GM12875 (cell line): ENCODE measurements around the gene SEMA5A.

Experiments
- H3K4me3 ChIP-seq: one replicate; pipeline ENCODE4 v1.5.1; 2011; ENCODE audit warnings: low read depth, low read length, control low read depth
- TF ChIP-seq, protein P1 (sequence below): IDR thresholded peaks from 2 replicates; pipeline ENCODE4 v1.5.1; 2011; ENCODE audit warnings: low read depth, mild to moderate bottlenecking, control low read depth, inconsistent platforms, low read length, moderate library complexity, borderline replicate concordance; ENCODE audit not compliant: insufficient read depth

Gene SEMA5A

DNA sequence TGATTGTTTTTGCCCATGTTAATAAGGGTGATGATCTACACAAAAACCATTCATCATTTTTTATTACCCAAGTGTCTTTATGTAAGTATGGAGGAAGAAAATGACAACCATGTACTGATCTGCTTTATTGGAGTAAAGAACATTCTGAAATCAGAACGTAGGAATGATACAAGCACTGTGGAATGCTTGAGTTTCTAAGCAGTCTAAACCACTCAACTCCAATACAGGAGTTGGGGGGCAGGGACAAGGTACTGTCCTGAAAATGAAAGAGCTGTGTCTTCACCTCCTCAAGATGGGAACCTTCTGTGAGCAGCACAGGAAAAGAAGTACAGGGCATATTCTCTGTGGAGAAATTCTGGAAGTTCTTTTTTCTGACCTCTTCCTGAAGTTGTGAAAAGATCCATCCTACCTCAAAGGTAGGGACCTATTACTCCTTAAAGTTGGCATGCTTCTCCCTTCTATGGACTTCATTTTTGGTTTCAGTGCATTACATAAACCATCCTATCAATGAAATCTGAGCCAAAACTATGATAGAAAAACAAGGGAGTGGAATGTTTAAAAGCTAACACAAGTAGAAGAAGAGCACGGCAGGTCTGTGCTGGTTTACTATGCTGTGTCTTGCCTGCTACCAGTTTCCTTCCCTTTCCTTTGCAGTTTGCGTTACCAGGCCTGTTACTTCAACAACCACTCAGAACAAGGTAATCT, 202.6 kb downstream of the SEMA5A start:
- H3K4me3 ChIP-seq, result no peak overlapping the region
- TF ChIP-seq, protein P1, sequence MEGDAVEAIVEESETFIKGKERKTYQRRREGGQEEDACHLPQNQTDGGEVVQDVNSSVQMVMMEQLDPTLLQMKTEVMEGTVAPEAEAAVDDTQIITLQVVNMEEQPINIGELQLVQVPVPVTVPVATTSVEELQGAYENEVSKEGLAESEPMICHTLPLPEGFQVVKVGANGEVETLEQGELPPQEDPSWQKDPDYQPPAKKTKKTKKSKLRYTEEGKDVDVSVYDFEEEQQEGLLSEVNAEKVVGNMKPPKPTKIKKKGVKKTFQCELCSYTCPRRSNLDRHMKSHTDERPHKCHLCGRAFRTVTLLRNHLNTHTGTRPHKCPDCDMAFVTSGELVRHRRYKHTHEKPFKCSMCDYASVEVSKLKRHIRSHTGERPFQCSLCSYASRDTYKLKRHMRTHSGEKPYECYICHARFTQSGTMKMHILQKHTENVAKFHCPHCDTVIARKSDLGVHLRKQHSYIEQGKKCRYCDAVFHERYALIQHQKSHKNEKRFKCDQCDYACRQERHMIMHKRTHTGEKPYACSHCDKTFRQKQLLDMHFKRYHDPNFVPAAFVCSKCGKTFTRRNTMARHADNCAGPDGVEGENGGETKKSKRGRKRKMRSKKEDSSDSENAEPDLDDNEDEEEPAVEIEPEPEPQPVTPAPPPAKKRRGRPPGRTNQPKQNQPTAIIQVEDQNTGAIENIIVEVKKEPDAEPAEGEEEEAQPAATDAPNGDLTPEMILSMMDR, result no peak

DNA sequence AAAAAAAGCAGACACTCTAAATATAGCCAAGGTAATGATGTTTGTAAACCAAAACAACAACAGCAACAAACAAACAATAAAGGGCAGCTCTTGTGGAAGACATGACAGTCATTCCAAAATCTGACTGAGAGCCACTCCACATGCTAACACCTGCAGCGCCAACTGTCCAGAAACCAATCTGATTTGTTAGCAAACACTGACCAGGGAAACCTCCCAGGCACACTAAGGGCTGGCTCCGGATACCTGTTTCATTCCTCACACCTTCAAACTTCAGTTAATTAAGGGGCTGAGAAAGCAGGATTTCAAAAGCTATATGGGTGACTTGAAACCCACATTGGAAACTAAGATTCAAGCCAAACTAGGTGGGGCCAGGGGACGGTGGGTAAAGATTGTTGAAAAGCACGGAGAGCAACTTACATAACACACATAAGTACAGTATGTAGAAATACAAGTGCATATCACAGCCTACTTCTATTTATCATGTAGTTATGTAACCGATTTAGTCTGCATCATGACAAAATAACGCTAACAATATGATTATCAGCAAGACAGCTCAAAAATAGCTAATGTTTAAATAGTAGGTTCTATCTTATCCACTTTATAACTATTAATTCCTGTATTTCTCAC, 203.6 kb downstream of the SEMA5A start:
- TF ChIP-seq, protein P1, result no peak
- no peak overlapping the region for H3K4me3 ChIP-seq

DNA sequence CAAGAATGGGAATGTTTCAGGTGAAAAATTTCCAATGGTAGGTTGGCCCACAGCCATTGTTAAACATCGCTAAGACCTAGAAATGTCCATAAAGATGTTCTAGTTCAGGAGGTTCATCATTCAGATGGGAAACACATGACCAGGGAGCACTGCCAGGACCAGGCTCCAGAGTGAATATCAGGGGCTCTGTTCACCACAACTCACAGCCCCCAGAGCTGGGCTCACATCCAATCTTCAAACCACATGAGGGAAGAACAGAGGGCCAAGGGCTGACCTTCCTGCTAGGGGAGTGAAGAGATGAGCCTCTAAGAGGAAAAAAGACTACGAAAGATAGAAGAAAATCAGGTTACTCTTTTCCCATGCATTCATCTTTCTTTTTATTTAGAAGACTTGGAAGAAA, 205.8 kb downstream of the SEMA5A start:
- H3K4me3 ChIP-seq, result no peak overlapping the region

DNA sequence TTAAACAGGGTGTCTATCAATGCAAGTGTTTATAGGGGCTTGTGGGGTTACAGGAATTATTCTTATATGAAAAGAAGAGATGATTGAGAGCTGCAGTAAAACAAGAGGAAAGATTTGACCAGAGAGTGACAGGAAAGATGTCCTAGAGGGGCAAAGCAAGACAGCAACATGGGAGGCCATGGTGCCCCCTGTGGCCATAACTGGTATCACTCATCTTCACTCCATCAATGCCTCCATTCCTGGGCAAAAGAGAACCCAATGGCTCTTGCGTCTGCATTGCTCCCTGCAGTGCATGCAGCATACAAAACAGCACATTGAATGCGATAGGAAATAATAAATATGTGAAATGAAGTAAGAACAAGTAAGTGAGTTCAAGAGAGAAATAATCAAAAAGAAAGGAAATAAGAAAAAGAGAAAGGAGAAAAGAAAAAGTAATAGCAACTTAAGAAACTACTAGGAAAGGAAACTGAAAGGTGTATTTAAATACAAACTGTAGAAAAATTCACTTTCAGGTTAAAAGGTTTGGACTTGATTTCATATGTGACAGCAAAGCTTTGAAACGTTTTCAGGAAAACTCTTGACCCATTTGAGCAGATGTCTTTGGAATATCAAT, 206.6 kb downstream of the SEMA5A start:
- H3K4me3 ChIP-seq, result no peak overlapping the region
- TF ChIP-seq, protein P1, result peak; percentile 76

More for the DNA sequence above, 205.8 kb downstream of the SEMA5A start:
- TF ChIP-seq, protein P1, result no peak

DNA sequence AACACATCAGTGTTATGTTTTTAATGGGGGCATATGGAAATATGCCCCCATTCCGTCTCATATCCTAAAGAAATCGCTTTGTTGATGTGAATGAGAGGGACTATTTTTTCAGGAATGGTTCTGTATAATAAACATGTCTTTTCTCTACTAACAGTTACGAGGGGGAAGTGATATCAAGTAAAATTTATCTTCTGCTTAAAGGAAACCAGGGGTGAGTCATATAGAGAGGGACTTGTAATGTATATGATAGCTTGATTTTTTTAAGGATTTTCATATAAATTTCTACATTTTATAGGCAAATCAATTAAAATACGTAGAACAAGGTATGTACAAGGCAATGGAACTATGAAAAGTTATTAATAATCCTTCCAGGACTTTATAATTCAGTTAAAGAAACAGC, 207.1 kb downstream of the SEMA5A start:
- no peak overlapping the region for H3K4me3 ChIP-seq
- TF ChIP-seq, protein P1, result no peak

DNA sequence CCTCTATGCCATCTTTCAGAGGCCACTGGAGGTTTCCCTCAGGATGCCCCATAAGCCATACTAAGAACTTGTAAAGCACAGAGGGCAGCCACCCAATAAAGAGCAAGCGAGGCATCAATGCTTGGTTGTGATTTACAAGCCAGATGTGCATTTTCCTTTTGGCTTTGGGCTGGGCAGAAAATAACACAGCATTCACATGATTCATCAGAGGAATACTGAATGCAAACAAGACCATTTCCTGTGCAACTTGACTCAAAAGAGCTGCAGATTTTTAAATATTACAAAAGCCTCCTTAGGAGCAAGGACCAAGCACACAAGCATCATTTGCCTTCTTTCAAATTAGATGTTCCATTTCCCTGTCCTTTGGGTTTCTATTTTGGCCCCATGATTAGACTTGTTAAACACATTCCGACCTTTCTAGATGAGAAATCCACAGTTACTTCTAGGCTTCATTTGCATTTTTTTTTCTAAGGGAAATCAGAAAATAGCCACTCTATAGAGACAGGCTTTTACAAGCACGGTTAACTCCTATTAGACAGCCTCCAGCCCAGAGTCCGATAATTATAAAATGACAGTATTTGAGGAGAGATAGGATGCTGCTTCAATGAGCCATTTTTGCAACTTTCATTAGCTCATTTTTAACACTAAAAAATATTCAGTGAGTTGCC, 207.8 kb downstream of the SEMA5A start:
- no peak overlapping the region for H3K4me3 ChIP-seq
- TF ChIP-seq, protein P1, result no peak
